ENCODE measurements around the gene ITGA11.
A peak's percentile ranks its signal among the peaks of the same experiment; 100 is the strongest.

ITGA11 gene, protein sequence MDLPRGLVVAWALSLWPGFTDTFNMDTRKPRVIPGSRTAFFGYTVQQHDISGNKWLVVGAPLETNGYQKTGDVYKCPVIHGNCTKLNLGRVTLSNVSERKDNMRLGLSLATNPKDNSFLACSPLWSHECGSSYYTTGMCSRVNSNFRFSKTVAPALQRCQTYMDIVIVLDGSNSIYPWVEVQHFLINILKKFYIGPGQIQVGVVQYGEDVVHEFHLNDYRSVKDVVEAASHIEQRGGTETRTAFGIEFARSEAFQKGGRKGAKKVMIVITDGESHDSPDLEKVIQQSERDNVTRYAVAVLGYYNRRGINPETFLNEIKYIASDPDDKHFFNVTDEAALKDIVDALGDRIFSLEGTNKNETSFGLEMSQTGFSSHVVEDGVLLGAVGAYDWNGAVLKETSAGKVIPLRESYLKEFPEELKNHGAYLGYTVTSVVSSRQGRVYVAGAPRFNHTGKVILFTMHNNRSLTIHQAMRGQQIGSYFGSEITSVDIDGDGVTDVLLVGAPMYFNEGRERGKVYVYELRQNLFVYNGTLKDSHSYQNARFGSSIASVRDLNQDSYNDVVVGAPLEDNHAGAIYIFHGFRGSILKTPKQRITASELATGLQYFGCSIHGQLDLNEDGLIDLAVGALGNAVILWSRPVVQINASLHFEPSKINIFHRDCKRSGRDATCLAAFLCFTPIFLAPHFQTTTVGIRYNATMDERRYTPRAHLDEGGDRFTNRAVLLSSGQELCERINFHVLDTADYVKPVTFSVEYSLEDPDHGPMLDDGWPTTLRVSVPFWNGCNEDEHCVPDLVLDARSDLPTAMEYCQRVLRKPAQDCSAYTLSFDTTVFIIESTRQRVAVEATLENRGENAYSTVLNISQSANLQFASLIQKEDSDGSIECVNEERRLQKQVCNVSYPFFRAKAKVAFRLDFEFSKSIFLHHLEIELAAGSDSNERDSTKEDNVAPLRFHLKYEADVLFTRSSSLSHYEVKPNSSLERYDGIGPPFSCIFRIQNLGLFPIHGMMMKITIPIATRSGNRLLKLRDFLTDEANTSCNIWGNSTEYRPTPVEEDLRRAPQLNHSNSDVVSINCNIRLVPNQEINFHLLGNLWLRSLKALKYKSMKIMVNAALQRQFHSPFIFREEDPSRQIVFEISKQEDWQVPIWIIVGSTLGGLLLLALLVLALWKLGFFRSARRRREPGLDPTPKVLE

DNA sequence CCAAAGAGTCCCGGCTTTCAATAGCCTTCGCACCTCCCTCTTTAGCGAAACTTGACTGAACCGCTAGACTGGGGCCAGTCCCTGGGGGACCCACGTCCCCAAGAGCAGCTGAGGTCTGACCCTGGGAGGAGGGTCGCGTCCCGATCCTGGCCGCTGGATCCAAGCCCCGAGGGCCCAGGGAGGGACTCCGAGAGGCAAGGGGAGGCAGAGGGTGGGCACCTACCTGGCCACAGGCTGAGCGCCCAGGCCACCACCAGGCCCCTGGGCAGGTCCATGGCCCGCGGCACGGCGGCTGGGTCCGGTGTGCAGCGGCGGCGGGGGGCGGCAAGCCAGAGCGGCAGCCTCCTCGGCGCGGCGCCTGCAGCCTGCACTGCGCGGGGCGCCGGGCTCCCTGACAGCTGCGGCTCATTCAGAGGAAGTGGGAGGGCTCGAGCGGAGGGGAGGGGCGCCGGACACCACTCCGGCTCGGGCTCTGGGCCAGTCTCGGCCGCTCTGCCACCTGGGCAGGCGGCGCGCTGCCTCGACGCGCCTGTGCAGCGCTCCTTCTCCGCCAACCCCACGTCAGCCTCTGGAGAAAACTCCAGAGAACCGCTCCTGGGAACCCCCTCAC lies at the start of gene ITGA11:
Gene ITGA11, minus strand, starts transcription at position 372 of the 610 bp plus-strand sequence. Its CDS starts 97 bp downstream, at position 275.
- Histone ChIP-seq H3K27ac (ENCODE audit: low read depth, low read length) (no peak within 1 kb of the TSS), H3K4me3 (ENCODE audit: low read depth, low read length) (peak within 1 kb of the TSS; percentile 93), H2AFZ (ENCODE audit: low read length, unreplicated experiment) (peak within 1 kb of the TSS; percentile 97), H3K27me3 (ENCODE audit: insufficient read depth, low read length) (peaks cover 59% of the 10 kb centered on the region), H3K79me2 (ENCODE audit: control insufficient read depth, insufficient read depth, low read length, unreplicated experiment) (no peaks in the 10 kb centered on the region), H3K4me1 (ENCODE audit: control insufficient read depth, insufficient read depth, low read length, unreplicated experiment) (no peaks in the 10 kb centered on the region), H3K36me3 (ENCODE audit: insufficient read depth, low read length) (no peaks in the 10 kb centered on the region)

DNA sequence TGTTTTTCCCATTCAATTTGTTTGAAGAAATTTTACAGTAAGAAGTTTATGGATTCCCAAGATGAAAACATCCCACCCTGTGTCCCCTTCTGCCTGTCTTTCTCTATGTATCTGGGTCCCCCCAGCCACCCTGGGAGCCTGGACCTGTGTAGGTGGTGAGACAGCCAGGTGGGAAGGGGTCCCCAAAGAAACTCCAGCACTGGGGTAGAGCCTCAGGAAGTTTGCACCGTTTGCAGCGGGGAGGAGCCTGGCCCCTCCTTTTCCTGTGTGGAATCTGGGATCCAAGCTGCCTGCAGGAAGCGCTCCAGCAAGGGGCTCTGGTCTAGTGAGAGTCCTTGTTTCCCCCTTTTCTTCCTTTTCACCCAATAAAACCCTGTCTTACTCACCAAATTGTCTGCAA lies 49.4 kb upstream of the ITGA11 start:
- no peak overlapping the region for H3K27ac ChIP-seq (ENCODE audit: low read depth, low read length)
- H3K4me1 ChIP-seq (ENCODE audit: control insufficient read depth, insufficient read depth, low read length, unreplicated experiment): peaks cover 22% of the 10 kb centered on the region
- no peaks in the 10 kb centered on the region for H3K79me2 ChIP-seq (ENCODE audit: control insufficient read depth, insufficient read depth, low read length, unreplicated experiment)
- H3K27me3 ChIP-seq (ENCODE audit: insufficient read depth, low read length): 0 out of 2 replicates have a peak, but pooled peaks cover under 1% of the 10 kb centered on the region
- H3K36me3 ChIP-seq (ENCODE audit: insufficient read depth, low read length): no peaks in the 10 kb centered on the region
- no peak overlapping the region for H3K4me3 ChIP-seq (ENCODE audit: low read depth, low read length)
- H2AFZ ChIP-seq (ENCODE audit: low read length, unreplicated experiment): no peak overlapping the region

DNA sequence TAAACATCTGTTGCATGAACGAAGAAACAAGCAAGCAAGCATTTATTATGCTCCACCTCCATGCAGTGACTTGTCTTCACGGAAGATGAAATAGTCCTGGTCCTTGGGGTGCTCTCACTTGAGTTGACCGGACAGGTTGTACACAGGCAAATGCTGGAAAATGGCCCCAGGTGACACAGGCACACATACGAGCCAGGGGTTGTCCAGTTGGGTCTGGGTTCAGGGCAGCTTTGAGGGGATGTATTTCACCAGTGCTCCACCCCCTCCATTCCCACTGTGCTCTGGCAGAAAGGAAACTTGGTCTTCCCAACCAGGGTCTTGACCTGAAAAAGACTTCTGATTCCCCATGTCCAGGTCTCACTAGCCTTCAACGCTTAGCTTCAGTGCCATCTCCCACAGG lies 48.3 kb upstream of the ITGA11 start:
- no peaks in the 10 kb centered on the region for H3K79me2 ChIP-seq (ENCODE audit: control insufficient read depth, insufficient read depth, low read length, unreplicated experiment)
- peaks cover 13% of the 10 kb centered on the region for H3K4me1 ChIP-seq (ENCODE audit: control insufficient read depth, insufficient read depth, low read length, unreplicated experiment)
- H3K27me3 ChIP-seq (ENCODE audit: insufficient read depth, low read length): peaks cover 5% of the 10 kb centered on the region; the same call in 1 of the 2 replicates

DNA sequence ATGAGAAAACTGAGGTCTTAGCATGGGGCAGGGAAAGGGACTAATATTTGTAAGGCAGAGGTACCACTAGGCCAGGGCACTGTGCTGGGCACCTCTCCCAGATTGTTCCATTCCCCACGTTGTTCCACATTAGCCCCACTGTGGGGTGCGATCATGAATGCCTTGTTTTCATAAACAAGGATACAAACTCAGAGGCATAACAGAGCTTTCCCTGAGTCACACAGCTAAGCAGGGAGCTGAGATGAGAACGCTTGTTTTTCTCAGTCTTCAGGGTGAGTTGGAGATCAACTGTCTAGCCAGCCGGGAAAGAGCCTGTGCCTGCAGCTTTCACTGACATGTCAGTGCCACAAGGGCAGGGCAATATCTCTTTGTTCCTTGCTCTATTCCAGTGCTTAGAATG lies 47.9 kb upstream of the ITGA11 start:
- Histone ChIP-seq H3K27me3 (ENCODE audit: insufficient read depth, low read length) (peaks cover 5% of the 10 kb centered on the region; the same call in 1 of the 2 replicates), H3K27ac (ENCODE audit: low read depth, low read length) (no peak overlapping the region), H3K4me3 (ENCODE audit: low read depth, low read length) (no peak overlapping the region), H3K4me1 (ENCODE audit: control insufficient read depth, insufficient read depth, low read length, unreplicated experiment) (peaks cover 9% of the 10 kb centered on the region), H2AFZ (ENCODE audit: low read length, unreplicated experiment) (no peak overlapping the region), H3K79me2 (ENCODE audit: control insufficient read depth, insufficient read depth, low read length, unreplicated experiment) (no peaks in the 10 kb centered on the region), H3K36me3 (ENCODE audit: insufficient read depth, low read length) (no peaks in the 10 kb centered on the region)

More for the DNA sequence above, 48.3 kb upstream of the ITGA11 start:
- no peak overlapping the region for H2AFZ ChIP-seq (ENCODE audit: low read length, unreplicated experiment)
- H3K36me3 ChIP-seq (ENCODE audit: insufficient read depth, low read length): no peaks in the 10 kb centered on the region
- no peak overlapping the region for H3K4me3 ChIP-seq (ENCODE audit: low read depth, low read length)
- no peak overlapping the region for H3K27ac ChIP-seq (ENCODE audit: low read depth, low read length)

DNA sequence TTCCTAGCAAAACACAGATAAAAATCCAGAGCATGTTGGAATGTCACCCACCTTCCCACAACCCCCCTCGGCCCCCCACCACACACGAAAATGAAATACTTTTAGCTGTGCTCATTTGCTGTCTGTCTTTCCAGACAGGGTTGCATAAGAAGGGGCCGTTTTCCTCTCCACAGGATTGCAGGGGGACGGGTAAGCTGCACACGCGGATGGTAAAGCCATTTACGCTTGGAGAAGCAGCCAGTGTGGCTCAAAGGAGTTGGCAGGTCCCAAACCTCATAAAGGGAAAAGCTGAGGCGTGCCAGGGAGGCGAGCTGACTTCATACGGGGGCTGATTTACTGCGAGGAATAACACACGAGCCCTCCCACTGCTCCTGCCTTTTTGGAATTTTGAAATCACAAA lies 47.4 kb upstream of the ITGA11 start:
- Histone ChIP-seq H2AFZ (ENCODE audit: low read length, unreplicated experiment) (peak overlapping the region; percentile 14), H3K4me1 (ENCODE audit: control insufficient read depth, insufficient read depth, low read length, unreplicated experiment) (peaks cover 4% of the 10 kb centered on the region), H3K36me3 (ENCODE audit: insufficient read depth, low read length) (no peaks in the 10 kb centered on the region), H3K27me3 (ENCODE audit: insufficient read depth, low read length) (peaks cover 5% of the 10 kb centered on the region; the same call in 1 of the 2 replicates), H3K4me3 (ENCODE audit: low read depth, low read length) (no peak overlapping the region), H3K27ac (ENCODE audit: low read depth, low read length) (no peak overlapping the region), H3K79me2 (ENCODE audit: control insufficient read depth, insufficient read depth, low read length, unreplicated experiment) (no peaks in the 10 kb centered on the region)

DNA sequence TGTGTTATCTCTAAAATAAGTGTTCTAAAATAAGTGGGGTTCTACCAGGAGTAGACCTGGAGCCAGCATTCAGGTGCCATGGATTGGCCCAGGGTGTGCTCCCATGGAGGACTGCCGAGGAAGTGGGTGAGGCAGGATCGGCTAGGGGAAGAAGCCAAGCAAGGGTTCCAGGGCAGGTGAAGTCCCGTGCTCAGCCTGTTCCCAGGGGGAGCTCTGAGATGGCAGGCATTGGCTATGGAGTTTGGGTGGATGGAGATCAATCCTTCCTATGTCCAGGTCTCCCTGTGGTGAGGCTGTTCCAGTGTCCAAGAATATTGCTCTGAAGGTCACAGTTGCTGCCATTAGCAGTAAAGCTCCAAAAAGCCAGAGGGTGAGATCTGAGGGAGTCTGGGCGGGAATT lies 46.9 kb upstream of the ITGA11 start:
- Histone ChIP-seq H3K36me3 (ENCODE audit: insufficient read depth, low read length) (no peaks in the 10 kb centered on the region), H3K27ac (ENCODE audit: low read depth, low read length) (no peak overlapping the region), H3K4me3 (ENCODE audit: low read depth, low read length) (no peak overlapping the region), H3K27me3 (ENCODE audit: insufficient read depth, low read length) (peaks cover 5% of the 10 kb centered on the region; the same call in 1 of the 2 replicates), H3K79me2 (ENCODE audit: control insufficient read depth, insufficient read depth, low read length, unreplicated experiment) (no peaks in the 10 kb centered on the region), H2AFZ (ENCODE audit: low read length, unreplicated experiment) (no peak overlapping the region), H3K4me1 (ENCODE audit: control insufficient read depth, insufficient read depth, low read length, unreplicated experiment) (no peaks in the 10 kb centered on the region)

DNA sequence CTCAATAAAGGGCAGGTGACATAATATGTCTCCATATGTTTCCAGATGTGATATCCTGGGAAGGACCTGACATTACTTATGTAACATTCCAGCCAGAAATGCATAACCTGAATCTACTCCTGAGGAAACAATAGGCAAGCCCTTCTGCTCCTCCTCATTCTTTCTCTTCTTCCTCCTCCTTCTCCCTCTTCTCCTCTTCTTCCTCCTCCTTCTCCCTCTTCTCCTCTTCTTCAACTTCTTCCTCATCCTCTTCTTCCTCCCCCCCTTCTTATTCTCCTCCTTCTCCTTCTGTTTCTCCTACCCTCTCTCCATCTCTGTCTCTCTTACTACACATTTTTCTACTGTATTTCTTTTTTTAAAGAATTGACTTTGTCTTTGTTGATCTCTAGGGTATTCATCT lies 43.5 kb upstream of the ITGA11 start:
- Histone ChIP-seq H3K4me1 (ENCODE audit: control insufficient read depth, insufficient read depth, low read length, unreplicated experiment) (no peaks in the 10 kb centered on the region), H3K4me3 (ENCODE audit: low read depth, low read length) (no peak overlapping the region), H3K79me2 (ENCODE audit: control insufficient read depth, insufficient read depth, low read length, unreplicated experiment) (no peaks in the 10 kb centered on the region), H3K27ac (ENCODE audit: low read depth, low read length) (no peak overlapping the region), H3K27me3 (ENCODE audit: insufficient read depth, low read length) (peaks cover 5% of the 10 kb centered on the region; the same call in 1 of the 2 replicates), H2AFZ (ENCODE audit: low read length, unreplicated experiment) (no peak overlapping the region), H3K36me3 (ENCODE audit: insufficient read depth, low read length) (no peaks in the 10 kb centered on the region)

DNA sequence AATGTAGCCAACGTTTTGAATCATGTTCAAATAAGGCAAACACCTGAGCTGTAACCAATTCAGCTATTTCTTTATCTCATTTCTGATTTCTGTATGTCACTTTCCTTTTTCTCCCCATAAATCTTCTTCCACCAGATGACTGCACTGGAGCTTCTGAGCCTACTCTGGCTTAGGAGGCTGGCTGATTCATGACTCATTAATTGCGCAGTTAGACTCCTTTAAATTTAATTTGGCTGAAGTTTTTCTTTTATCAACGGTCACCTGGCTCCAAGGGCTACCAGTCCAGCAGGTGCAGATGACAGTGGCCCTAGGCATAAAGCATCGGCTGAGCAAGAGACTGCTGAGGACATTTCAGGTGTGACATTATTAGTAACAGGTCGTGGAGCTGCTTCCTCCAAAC lies 39.6 kb upstream of the ITGA11 start:
- no peaks in the 10 kb centered on the region for H3K36me3 ChIP-seq (ENCODE audit: insufficient read depth, low read length)
- H3K79me2 ChIP-seq (ENCODE audit: control insufficient read depth, insufficient read depth, low read length, unreplicated experiment): no peaks in the 10 kb centered on the region
- H3K4me3 ChIP-seq (ENCODE audit: low read depth, low read length): no peak overlapping the region
- no peak overlapping the region for H2AFZ ChIP-seq (ENCODE audit: low read length, unreplicated experiment)
- H3K27ac ChIP-seq (ENCODE audit: low read depth, low read length): no peak overlapping the region
- no peaks in the 10 kb centered on the region for H3K4me1 ChIP-seq (ENCODE audit: control insufficient read depth, insufficient read depth, low read length, unreplicated experiment)
- H3K27me3 ChIP-seq (ENCODE audit: insufficient read depth, low read length): peaks cover 9% of the 10 kb centered on the region; the same call in 1 of the 2 replicates

DNA sequence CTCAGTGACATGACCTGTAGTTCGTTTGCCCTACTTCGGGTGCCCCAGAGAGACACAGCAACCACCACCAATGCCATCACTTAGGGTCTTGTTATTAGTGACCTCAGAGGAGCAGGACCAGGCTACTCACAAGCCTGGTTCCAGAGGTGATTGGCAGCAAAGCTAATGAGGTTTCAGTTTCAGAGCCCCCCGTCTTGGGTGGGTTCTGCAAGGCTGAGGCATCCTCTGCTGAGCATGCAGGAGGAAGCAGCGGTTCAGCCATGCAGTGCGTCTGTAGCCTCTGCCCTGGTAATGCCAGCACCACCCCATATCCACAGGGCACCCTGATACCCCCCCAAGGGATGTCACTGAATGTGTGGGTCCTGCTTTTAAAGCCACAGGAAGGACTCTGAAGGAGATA lies 39.0 kb upstream of the ITGA11 start:
- no peaks in the 10 kb centered on the region for H3K36me3 ChIP-seq (ENCODE audit: insufficient read depth, low read length)
- H3K79me2 ChIP-seq (ENCODE audit: control insufficient read depth, insufficient read depth, low read length, unreplicated experiment): no peaks in the 10 kb centered on the region
- no peaks in the 10 kb centered on the region for H3K4me1 ChIP-seq (ENCODE audit: control insufficient read depth, insufficient read depth, low read length, unreplicated experiment)
- H3K27ac ChIP-seq (ENCODE audit: low read depth, low read length): no peak overlapping the region
- H2AFZ ChIP-seq (ENCODE audit: low read length, unreplicated experiment): no peak overlapping the region
- H3K27me3 ChIP-seq (ENCODE audit: insufficient read depth, low read length): peaks cover 5% of the 10 kb centered on the region; the same call in 1 of the 2 replicates
- H3K4me3 ChIP-seq (ENCODE audit: low read depth, low read length): no peak overlapping the region

All from ACC112 (cell line).